GM18951 (cell line): ENCODE measurements around the gene UBQLN4.

Experiments used
- POLR2A ChIP-seq: IDR thresholded peaks from 4 replicates; pipeline ENCODE4 v1.6.1; 2011; ENCODE audit warnings: mild to moderate bottlenecking; ENCODE audit not compliant: insufficient read length, insufficient read depth; ENCODE audit errors: extremely low read depth
- in situ Hi-C: fragments of 300-500 bp; cut with MboI; formaldehyde crosslinking; loops from one replicate; pipeline ENCODE4 v1.12.0; 2022; ENCODE audit warnings: low sequenced_read_pairs, mixed read lengths, inconsistent platforms; ENCODE audit not compliant: unreplicated experiment

UBQLN4 gene

DNA sequence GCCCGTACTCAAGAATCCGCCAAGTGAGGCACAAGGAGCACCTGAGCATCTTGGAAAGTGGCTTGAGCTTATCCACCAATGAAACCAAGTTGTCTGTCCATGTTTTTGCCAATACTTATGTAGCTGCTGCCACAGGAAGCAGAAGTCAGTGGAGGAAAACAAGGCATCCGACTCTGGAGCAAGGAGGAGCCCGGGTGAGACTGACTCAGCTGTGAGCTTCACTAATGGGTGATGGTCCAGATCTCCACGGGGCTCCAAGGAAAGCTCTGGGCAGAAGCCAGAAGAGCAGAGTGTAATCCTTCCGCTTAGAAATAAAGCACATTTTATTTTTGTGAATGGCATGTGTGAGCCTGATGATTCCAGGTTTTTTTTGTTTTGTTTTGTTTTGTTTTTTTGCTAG, 20.6 kb downstream of the UBQLN4 start:
- in situ Hi-C loops = no loop called here
- TF ChIP-seq POLR2A = no peak

DNA sequence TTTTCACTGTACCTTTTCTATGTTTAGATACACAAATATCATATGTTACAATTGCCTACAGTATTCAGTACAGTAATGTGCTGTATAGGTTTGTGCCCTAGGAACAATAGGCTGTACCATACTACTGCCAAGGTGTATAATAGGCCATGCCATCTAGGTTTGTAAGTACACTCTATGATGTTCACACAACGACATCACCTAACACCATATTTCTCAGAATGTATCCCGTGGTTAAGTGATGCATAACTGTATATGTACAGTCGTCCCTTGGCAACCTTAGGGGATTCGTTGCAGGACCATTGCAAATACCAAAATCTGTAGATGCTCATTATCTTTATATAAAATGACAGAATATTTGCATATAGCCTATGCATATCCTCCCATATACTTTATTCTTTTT, 27.0 kb downstream of the UBQLN4 start:
- in situ Hi-C loops = no loop called here
- TF ChIP-seq POLR2A = no peak

DNA sequence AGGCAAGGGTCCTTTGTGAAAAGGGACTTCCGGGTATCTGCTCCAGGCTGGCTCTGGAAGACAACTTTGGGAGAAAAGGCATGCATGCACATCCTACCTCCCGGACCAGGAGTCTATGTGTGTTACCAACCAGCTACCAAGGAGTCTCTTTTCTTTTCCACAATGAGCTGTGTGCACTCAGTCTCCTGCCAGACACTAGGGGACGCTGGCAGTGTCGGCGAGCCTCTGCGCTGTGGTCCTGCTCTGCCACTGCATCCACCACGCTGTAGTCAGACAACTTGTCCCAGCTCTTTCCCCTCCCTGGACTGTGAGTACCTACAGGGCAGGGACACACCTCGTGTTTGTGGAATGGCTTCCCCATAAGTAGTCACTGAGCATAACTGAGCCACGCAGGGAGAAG, 27.7 kb downstream of the UBQLN4 start:
- in situ Hi-C loops = no loop called here
- no peak for TF ChIP-seq POLR2A

DNA sequence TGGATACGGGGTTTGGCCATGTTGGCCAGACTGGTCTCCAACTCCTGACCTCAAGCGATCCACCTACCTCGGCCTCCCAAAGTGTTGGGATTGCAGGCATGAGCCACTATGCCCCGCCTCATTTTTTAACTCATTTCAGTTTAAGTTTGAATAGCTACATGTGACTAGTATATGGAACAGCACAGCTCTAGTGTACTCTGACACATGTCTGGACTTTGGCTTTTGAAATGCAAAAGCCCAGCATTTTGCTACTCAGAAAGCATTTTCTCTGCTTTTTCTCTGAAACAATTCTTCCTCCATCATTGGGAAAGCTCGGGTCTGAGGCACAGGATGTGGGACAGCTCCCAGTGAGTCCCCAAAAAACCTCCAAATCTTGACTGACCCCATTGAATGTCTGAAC, 28.8 kb downstream of the UBQLN4 start:
- in situ Hi-C loops = no loop called here
- no peak for TF ChIP-seq POLR2A

DNA sequence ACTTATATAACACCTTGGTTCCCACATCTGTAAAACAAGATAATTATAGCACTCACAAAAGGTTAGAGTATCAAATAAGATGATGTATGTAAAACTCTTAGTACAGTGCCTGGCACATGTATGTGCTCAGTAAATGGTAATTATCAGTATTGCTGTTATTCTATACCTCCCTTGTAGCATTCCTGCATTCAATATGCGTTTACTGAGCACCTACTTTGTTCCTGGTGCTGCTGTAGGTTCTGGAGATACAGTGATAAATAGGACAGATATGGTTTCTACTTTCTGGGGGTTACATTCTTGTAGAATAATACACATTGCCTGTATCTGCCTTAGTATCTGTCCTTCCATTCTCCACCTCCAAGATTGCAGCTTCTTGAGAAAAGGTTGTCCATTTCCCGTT, 31.6 kb downstream of the UBQLN4 start:
- no peak for TF ChIP-seq POLR2A
- in situ Hi-C loops = no loop called here

DNA sequence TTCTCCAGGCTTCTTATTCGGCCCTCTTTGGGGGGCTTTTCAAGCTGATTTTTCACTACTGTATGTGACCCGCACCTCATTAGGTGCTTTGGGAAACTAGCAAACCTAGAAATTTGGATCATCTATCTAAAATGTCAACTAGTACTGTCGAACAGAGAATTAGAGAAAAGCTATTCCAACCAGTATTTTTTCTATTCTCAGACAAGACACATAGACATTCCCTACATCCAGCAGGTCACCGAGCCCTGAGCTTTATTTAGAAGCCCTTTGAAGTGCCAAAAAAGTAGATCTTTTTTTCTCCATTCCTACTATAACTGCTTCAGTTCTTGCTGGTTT, 32.5 kb downstream of the UBQLN4 start:
- in situ Hi-C loops = no loop called here
- TF ChIP-seq POLR2A = no peak

DNA sequence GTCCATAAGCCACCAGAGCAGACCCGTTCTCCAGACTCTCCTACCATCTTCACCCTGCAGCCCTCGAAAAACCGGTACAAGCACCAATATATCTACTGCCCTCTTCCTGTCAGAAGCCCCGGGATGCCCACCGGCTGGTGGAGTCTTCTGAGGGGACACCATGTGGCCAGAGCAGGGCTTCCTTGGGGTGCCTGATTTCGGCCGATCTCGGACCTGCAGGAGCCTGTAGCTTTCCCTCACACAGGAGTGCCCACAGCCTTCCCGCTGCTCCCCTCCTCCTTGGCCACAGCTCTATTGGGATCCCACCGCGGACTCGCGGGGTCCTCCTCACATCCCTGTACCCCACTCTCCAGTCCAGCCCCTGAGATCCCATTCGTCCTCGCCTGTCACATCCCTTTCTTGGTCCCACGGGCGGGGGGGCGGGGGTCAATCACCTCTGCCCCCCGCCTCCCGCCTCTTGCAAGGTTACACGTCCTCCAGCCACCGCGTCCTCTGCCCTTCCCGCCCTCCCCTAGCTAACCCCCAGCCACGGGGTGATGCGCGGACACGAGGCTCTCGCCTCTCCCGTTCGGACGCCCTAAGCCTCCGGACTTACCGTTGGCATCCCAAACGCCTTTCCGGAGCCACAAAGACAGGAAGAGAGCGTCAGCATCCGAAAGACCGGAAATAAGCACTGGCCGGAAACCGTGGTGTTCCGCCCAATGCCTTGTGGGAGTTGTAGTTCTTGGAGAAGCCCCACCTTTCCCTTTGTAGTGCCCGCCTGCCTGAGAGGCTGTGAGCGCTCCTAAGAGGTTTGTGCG, 33.1 kb downstream of the UBQLN4 start, which contains the start of gene SSR2:
TSS of gene SSR2 (minus strand) at position 659 of the 800 bp plus-strand sequence. CDS start 784 bp downstream, outside the sequence.
- in situ Hi-C loops = no loop called here
- TF ChIP-seq POLR2A = peak; percentile 89

DNA sequence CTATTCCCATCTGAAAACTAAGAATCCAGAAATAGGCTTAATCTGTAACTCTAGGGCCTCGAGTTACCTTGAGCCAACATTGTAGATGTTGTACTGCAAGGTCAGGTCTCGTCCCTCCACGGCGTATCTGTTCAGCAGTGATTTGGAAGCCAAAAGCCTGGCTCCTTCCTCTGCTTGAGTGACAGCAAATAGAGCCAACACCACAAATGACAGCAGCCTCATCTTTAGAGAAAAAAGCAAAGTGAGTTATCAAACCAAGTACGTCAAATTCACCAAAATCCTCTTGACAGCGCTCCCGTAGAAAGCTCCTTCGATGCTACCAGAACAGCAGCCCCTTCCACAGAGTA, 33.7 kb downstream of the UBQLN4 start:
- no peak for TF ChIP-seq POLR2A
- in situ Hi-C loops = no loop called here

DNA sequence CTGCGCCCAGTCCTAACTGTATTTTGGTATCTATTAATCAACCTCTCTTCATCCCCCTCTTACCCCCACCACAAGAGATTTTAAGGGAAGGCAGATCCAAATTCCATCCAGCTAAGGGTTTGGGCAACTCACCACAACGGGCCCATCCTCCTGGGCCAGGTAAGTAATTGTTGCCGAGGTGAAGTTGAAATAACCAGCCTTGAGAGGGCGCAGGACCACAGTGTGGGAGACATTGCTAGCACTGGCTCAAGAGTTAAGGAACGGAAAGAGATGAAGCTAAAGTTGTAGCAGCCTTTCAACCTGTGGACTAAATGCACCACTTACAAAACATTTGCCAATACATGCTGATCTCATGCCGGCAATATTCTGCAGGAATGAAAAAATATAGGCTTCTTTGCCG, 38.8 kb downstream of the UBQLN4 start:
- no peak for TF ChIP-seq POLR2A
- in situ Hi-C loops = no loop called here

DNA sequence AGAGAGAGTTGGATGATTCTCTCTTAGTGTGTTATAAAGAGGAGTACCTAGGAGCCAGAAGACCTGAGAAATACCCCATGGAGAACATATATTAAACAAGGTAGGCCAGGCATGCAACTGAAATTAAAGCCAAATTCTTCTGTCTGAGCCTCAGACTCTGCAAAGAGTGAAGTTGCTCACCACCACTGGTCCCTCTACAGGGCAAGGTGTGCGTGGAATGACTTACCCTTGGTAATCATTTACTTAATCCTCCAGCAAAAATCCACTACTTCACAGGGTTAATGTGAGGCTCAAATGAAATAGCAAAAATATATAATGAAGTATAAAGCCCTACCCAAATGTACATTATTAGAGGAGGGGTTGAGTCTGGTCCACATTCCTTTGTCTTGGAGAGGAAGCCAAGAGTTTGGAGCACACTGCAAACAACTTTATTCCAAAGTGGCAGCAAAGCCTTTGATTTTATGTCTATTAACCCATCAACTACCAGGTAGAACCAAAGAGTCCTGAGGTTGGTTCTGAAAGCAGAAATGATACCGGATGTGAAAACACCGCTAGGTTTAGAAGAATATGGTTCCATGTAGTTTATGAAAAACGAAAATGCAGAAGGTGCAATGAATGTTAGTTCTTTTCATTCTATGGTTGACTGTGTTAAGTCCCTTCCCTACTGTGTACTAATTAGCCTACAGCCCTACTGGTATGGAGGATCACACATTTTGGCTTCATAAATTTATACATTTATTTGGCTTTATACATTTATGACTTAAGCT, 41.4 kb downstream of the UBQLN4 start:
- TF ChIP-seq POLR2A = peak; percentile 33
- in situ Hi-C loops = no loop called here

DNA sequence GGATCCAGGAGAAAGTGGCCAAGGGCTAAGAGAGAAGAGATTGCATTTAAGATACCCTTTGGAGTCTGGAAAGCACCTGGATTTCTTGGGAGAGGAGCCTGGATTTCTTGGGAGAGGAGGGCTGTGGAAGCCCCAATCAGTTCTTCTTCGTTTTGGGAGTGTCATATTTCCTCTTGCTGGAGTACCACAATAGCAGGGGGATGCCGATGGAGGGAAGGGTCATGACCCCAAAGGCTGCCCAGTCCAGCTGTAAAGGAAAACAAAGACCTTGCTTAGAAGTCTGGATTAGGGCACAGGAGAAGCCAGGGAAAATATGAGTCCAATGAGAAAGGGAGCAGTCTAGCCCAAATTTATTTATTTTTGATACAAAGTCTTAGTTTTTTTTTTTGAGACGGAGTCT, 44.2 kb downstream of the UBQLN4 start:
- in situ Hi-C loops = no loop called here
- no peak for TF ChIP-seq POLR2A

DNA sequence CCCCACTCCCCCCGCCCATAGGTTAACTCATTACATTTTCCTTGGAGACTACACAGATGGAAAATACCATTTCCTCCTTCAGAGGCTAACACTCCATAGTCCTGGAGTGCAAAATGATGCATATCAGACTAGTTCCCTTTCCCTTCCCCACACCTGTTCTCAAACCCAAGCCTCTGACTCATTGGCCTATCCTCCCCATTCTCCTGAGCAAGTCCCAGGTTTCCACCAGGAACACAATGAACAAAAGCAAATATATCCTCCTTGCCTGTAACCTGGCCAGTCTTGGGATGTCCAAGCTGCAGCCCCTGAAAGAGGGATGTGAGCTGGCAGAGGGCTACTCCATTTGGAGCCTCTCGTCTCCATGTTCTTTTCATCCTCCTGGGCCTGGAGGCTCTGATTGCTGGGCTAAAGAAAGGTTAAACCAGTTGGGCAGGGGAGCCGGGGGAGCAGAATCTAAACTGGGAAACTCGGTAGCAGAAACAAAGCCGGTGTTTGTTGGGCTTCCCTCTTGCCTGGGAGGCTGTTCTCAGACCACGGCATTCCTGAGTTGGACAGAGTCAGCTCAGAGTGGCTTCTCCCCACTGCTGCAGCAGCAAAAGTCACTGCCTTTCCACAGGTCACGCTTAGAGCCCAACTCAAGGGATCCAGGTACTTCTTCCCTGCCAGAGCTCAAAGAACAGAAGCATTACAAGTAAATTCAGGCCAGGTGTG, 46.8 kb downstream of the UBQLN4 start:
- in situ Hi-C loops = no loop called here
- TF ChIP-seq POLR2A = no peak

DNA sequence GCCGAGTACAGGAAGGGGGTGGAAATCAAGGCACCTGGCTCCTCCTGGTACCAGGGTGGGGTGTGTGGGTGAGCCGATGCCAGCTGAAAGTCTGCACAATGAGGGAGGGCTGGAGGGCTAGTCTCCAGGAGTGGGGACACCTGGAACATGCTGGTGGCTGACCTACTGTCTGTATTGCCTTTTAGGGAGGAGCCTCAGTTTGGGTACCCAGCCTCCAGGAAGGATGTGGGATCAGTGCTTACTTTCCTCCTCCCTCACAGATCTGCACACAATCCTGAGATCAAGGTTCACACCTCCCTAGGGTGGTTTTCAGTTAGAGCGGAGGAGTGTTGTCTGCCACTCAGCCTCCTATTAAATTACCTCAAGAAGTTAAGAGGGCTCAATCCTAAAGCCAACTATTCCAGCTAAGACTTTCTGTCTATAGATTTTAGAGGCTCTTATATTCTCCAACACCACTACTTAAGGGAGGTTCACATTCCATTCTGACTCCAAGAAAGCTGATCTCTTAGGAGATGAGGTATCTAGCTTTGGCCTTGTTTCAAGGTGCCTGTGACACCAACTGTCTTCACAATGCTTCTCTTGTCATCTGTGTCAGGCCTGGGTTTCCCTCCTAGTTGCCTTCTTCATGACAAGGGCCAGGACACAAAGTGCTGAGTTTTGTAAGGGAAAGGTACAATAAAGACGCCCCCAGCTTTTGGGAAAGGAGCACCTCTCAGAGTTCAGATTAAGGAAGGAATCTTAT, 48.6 kb downstream of the UBQLN4 start:
- TF ChIP-seq POLR2A = no peak
- in situ Hi-C loops = no loop called here
